HEK293 (cell line): Measurements from ENCODE around the gene SYTL2.

Experiments used
- CTCF ChIP-seq: fragments of 450-650 bp; formaldehyde crosslinking; IDR thresholded peaks from 2 replicates; pipeline ENCODE4 v1.5.1; 2016; ENCODE audit warnings: missing biosample characterization, missing genetic modification characterization
- PRDM4 ChIP-seq: fragments of 450-650 bp; formaldehyde crosslinking; IDR thresholded peaks from 2 replicates; pipeline ENCODE4 v1.5.1; 2017; ENCODE audit warnings: missing biosample characterization, missing genetic modification characterization
- REPIN1 ChIP-seq: fragments of 450-650 bp; formaldehyde crosslinking; IDR thresholded peaks from 2 replicates; pipeline ENCODE4 v1.5.1; 2017; ENCODE audit warnings: missing biosample characterization, missing genetic modification characterization, low read depth
- YY1 ChIP-seq: fragments of 450-650 bp; formaldehyde crosslinking; IDR thresholded peaks from 2 replicates; pipeline ENCODE4 v1.5.1; 2018; ENCODE audit warnings: missing biosample characterization, missing genetic modification characterization
- ZNF10 ChIP-seq: fragments of 450-650 bp; formaldehyde crosslinking; IDR thresholded peaks from 2 replicates; pipeline ENCODE4 v1.5.1; 2017; ENCODE audit warnings: missing biosample characterization, missing genetic modification characterization
- ZNF132 ChIP-seq: fragments of 450-650 bp; formaldehyde crosslinking; IDR thresholded peaks from 2 replicates; pipeline ENCODE4 v1.5.1; 2017; ENCODE audit warnings: missing biosample characterization, missing genetic modification characterization, borderline replicate concordance
- ZNF274 ChIP-seq, 2 experiments: fragments of 200-500 bp in 1 of 2; fragments of 450-650 bp in 1 of 2; sonication (Bioruptor generic) in 1 of 2; formaldehyde crosslinking in 1 of 2; IDR thresholded peaks; 2 replicates each; pipeline versions ENCODE4 v1.5.1 to v1.6.1; 2014 to 2016; ENCODE audit warnings: borderline replicate concordance in 1 of 2, inconsistent platforms in 1 of 2, low read length in 1 of 2, missing biosample characterization in 1 of 2, missing genetic modification characterization in 1 of 2
- ZSCAN18 ChIP-seq: fragments of 450-650 bp; formaldehyde crosslinking; IDR thresholded peaks from 2 replicates; pipeline ENCODE4 v1.5.1; 2016; ENCODE audit warnings: missing biosample characterization, missing genetic modification characterization
- TF ChIP-seq, protein P1 (sequence below): fragments of 450-650 bp; formaldehyde crosslinking; conservative IDR thresholded peaks from 2 replicates; pipeline ENCODE4 v1.5.1; 2016; ENCODE audit warnings: low read depth, missing biosample characterization, missing genetic modification characterization

DNA sequence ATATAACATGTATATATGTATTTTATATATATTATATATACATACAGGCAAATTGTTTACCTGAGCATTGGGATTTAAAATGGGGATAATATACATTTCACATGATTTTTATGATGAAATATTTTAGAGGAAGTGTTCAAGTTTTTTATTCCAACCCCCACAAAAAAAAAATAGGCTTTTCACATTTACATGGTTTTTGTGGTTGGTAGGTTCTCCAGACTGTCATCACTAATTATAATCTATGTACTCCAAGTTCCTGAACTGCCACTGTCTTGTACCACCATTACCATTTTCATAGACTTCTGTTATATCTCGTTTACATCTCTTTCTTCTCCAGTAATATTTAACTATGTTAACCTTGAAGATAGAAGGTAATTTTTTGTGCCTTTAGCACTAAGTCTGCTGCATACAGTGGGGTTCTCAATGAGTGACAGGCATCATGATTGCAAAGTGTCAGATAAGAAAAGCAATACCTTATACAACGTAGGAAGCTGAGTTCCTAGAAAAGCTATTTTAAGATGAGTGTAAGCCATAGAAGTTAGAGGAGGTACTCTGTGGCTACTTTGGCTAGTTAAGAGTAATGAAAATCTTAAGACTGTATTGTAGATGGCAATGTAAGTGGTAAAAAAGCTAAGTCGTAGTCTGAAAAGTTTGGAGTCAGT, 158.0 kb downstream of the SYTL2 start:
- TF ChIP-seq REPIN1 = no peak
- TF ChIP-seq ZNF274 (IDR thresholded peaks at IDR 0.05; ENCODE audit: low read length) = no peak
- no peak for TF ChIP-seq ZNF274 (tag by site-specific recombination; IDR thresholded peaks at IDR 0.05; ENCODE audit: borderline replicate concordance)
- no peak for TF ChIP-seq YY1 (tag by site-specific recombination)
- TF ChIP-seq ZNF10 = no peak
- no peak for TF ChIP-seq ZSCAN18 (tag by site-specific recombination)
- TF ChIP-seq PRDM4 (tag by site-specific recombination) = no peak
- no peak for TF ChIP-seq ZNF132 (tag by site-specific recombination)
- TF ChIP-seq, protein P1, sequence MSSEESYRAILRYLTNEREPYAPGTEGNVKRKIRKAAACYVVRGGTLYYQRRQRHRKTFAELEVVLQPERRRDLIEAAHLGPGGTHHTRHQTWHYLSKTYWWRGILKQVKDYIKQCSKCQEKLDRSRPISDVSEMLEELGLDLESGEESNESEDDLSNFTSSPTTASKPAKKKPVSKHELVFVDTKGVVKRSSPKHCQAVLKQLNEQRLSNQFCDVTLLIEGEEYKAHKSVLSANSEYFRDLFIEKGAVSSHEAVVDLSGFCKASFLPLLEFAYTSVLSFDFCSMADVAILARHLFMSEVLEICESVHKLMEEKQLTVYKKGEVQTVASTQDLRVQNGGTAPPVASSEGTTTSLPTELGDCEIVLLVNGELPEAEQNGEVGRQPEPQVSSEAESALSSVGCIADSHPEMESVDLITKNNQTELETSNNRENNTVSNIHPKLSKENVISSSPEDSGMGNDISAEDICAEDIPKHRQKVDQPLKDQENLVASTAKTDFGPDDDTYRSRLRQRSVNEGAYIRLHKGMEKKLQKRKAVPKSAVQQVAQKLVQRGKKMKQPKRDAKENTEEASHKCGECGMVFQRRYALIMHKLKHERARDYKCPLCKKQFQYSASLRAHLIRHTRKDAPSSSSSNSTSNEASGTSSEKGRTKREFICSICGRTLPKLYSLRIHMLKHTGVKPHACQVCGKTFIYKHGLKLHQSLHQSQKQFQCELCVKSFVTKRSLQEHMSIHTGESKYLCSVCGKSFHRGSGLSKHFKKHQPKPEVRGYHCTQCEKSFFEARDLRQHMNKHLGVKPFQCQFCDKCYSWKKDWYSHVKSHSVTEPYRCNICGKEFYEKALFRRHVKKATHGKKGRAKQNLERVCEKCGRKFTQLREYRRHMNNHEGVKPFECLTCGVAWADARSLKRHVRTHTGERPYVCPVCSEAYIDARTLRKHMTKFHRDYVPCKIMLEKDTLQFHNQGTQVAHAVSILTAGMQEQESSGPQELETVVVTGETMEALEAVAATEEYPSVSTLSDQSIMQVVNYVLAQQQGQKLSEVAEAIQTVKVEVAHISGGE (tag by site-specific recombination) = no peak
- no peak for TF ChIP-seq CTCF (tag by site-specific recombination)
